Measurements from ENCODE around the gene AXIN2.
"Not testable (repeated sequence)": the region's sequence is repeated elsewhere in the genome, so short reads cannot be mapped to it uniquely, and the experiment has no call there.

Gene AXIN2

GRCh38 chr17:65514082-65514481 is 47.4 kb downstream of the AXIN2 start:
- CTCF ChIA-PET: no interaction called here
- Histone ChIP-seq H3K27me3 (replicated peaks in 2 of 5; ENCODE audit: control insufficient read depth in 4 of 5, insufficient read depth in 5 of 5, low read length in 4 of 5) (peaks cover 0 to 24% (median 6%) of the 10 kb centered on the region in 5 experiments), H3K36me3 (ENCODE audit: control insufficient read depth in 4 of 4, insufficient read depth in 4 of 4, low read length in 3 of 4) (no peaks in the 10 kb centered on the region), H3K4me1 (ENCODE audit: control extremely low read depth in 1 of 4, control insufficient read depth in 4 of 4, insufficient read depth in 4 of 4, low read length in 3 of 4) (no peaks in the 10 kb centered on the region), H3K9me3 (ENCODE audit: control extremely low read depth in 1 of 5, control insufficient read depth in 4 of 5, insufficient read depth in 2 of 5, low read depth in 1 of 5, low read length in 4 of 5) (no peaks in the 10 kb centered on the region), H3K27ac (ENCODE audit: insufficient read depth in 1 of 2, low read depth in 1 of 2, low read length in 2 of 2, poor library complexity in 1 of 2, severe bottlenecking in 2 of 2) (no peak overlapping the region), H3K4me3 (ENCODE audit: control insufficient read depth in 1 of 7, extremely low read depth in 1 of 7, insufficient read depth in 4 of 7, low read depth in 2 of 7, low read length in 6 of 7) (no peak overlapping the region)
- 84% methylated on average over 7 of the region's 8 CpGs for WGBS (ENCODE audit: insufficient coverage)
- POLR2A ChIA-PET: no interaction called here
- DNase-seq: no peak

- Histone ChIP-seq H3K27ac (ENCODE audit: insufficient read depth in 1 of 2, low read depth in 1 of 2, low read length in 2 of 2, poor library complexity in 1 of 2, severe bottlenecking in 2 of 2) (no peak overlapping the region), H3K9me3 (ENCODE audit: control extremely low read depth in 1 of 5, control insufficient read depth in 4 of 5, insufficient read depth in 2 of 5, low read depth in 1 of 5, low read length in 4 of 5) (no peaks in the 10 kb centered on the region), H3K36me3 (ENCODE audit: control insufficient read depth in 4 of 4, insufficient read depth in 4 of 4, low read length in 3 of 4) (no peaks in the 10 kb centered on the region), H3K27me3 (replicated peaks in 2 of 5; ENCODE audit: control insufficient read depth in 4 of 5, insufficient read depth in 5 of 5, low read length in 4 of 5) (peaks cover 0 to 10% (median 2%) of the 10 kb centered on the region in 5 experiments), H3K4me1 (ENCODE audit: control extremely low read depth in 1 of 4, control insufficient read depth in 4 of 4, insufficient read depth in 4 of 4, low read length in 3 of 4) (no peaks in the 10 kb centered on the region), H3K4me3 (ENCODE audit: control insufficient read depth in 1 of 7, extremely low read depth in 1 of 7, insufficient read depth in 4 of 7, low read depth in 2 of 7, low read length in 6 of 7) (no peak overlapping the region)
- no peak for DNase-seq
- ChIA-PET POLR2A (no interaction called here), CTCF (no interaction called here)
- WGBS (ENCODE audit: insufficient coverage): 100% methylated on average over 2 of the region's 3 CpGs
Observed at GRCh38 chr17:65511316-65511715, 50.1 kb downstream of the AXIN2 start.

- 80% methylated on average over 1 of the region's 2 CpGs for whole genome bisulfite sequencing (ENCODE audit: insufficient coverage)
- DNase-seq: no peak
Observed at GRCh38 chr17:65509032-65509431, 52.4 kb downstream of the AXIN2 start.

GRCh38 chr17:65504673-65505072 is 56.8 kb downstream of the AXIN2 start:
- H3K4me3 ChIP-seq (ENCODE audit: control insufficient read depth in 1 of 7, extremely low read depth in 1 of 7, insufficient read depth in 4 of 7, low read depth in 2 of 7, low read length in 6 of 7); CTCF ChIA-PET; H3K27ac ChIP-seq (ENCODE audit: insufficient read depth in 1 of 2, low read depth in 1 of 2, low read length in 2 of 2, poor library complexity in 1 of 2, severe bottlenecking in 2 of 2); DNase-seq; H3K27me3 ChIP-seq (replicated peaks in 2 of 5; ENCODE audit: control insufficient read depth in 4 of 5, insufficient read depth in 5 of 5, low read length in 4 of 5); POLR2A ChIA-PET; H3K4me1 ChIP-seq (ENCODE audit: control extremely low read depth in 1 of 4, control insufficient read depth in 4 of 4, insufficient read depth in 4 of 4, low read length in 3 of 4); H3K36me3 ChIP-seq (ENCODE audit: control insufficient read depth in 4 of 4, insufficient read depth in 4 of 4, low read length in 3 of 4); H3K9me3 ChIP-seq (ENCODE audit: control extremely low read depth in 1 of 5, control insufficient read depth in 4 of 5, insufficient read depth in 2 of 5, low read depth in 1 of 5, low read length in 4 of 5): not testable (repeated sequence)
- 100% methylated on average over 1 of the region's 6 CpGs for WGBS (ENCODE audit: insufficient coverage)

More at GRCh38 chr17:65509032-65509431, 52.4 kb downstream of the AXIN2 start:
- POLR2A ChIA-PET: no interaction called here
- Histone ChIP-seq H3K9me3 (ENCODE audit: control extremely low read depth in 1 of 5, control insufficient read depth in 4 of 5, insufficient read depth in 2 of 5, low read depth in 1 of 5, low read length in 4 of 5) (no peaks in the 10 kb centered on the region), H3K27ac (ENCODE audit: insufficient read depth in 1 of 2, low read depth in 1 of 2, low read length in 2 of 2, poor library complexity in 1 of 2, severe bottlenecking in 2 of 2) (no peak overlapping the region), H3K27me3 (replicated peaks in 2 of 5; ENCODE audit: control insufficient read depth in 4 of 5, insufficient read depth in 5 of 5, low read length in 4 of 5) (no peaks in the 10 kb centered on the region), H3K36me3 (ENCODE audit: control insufficient read depth in 4 of 4, insufficient read depth in 4 of 4, low read length in 3 of 4) (no peaks in the 10 kb centered on the region), H3K4me1 (ENCODE audit: control extremely low read depth in 1 of 4, control insufficient read depth in 4 of 4, insufficient read depth in 4 of 4, low read length in 3 of 4) (no peaks in the 10 kb centered on the region), H3K4me3 (ENCODE audit: control insufficient read depth in 1 of 7, extremely low read depth in 1 of 7, insufficient read depth in 4 of 7, low read depth in 2 of 7, low read length in 6 of 7) (no peak overlapping the region)
- CTCF ChIA-PET: no interaction called here

- CTCF ChIA-PET: no interaction called here
- Histone ChIP-seq H3K9me3 (ENCODE audit: control extremely low read depth in 1 of 5, control insufficient read depth in 4 of 5, insufficient read depth in 2 of 5, low read depth in 1 of 5, low read length in 4 of 5) (no peaks in the 10 kb centered on the region), H3K4me3 (ENCODE audit: control insufficient read depth in 1 of 7, extremely low read depth in 1 of 7, insufficient read depth in 4 of 7, low read depth in 2 of 7, low read length in 6 of 7) (no peak overlapping the region), H3K4me1 (ENCODE audit: control extremely low read depth in 1 of 4, control insufficient read depth in 4 of 4, insufficient read depth in 4 of 4, low read length in 3 of 4) (no peaks in the 10 kb centered on the region), H3K27me3 (replicated peaks in 2 of 5; ENCODE audit: control insufficient read depth in 4 of 5, insufficient read depth in 5 of 5, low read length in 4 of 5) (peaks cover 0 to 7% (median 0%) of the 10 kb centered on the region in 5 experiments), H3K27ac (ENCODE audit: insufficient read depth in 1 of 2, low read depth in 1 of 2, low read length in 2 of 2, poor library complexity in 1 of 2, severe bottlenecking in 2 of 2) (no peak overlapping the region), H3K36me3 (ENCODE audit: control insufficient read depth in 4 of 4, insufficient read depth in 4 of 4, low read length in 3 of 4) (no peaks in the 10 kb centered on the region)
- POLR2A ChIA-PET: no interaction called here
- 81% methylated on average over 8 of the region's 9 CpGs for WGBS (ENCODE audit: insufficient coverage)
- DNase-seq: no peak
Observed at GRCh38 chr17:65504141-65504540, 57.3 kb downstream of the AXIN2 start.

GRCh38 chr17:65503557-65503956 is 57.9 kb downstream of the AXIN2 start:
- Histone ChIP-seq H3K9me3 (ENCODE audit: control extremely low read depth in 1 of 5, control insufficient read depth in 4 of 5, insufficient read depth in 2 of 5, low read depth in 1 of 5, low read length in 4 of 5) (no peaks in the 10 kb centered on the region), H3K4me3 (ENCODE audit: control insufficient read depth in 1 of 7, extremely low read depth in 1 of 7, insufficient read depth in 4 of 7, low read depth in 2 of 7, low read length in 6 of 7) (no peak overlapping the region), H3K27me3 (replicated peaks in 2 of 5; ENCODE audit: control insufficient read depth in 4 of 5, insufficient read depth in 5 of 5, low read length in 4 of 5) (peaks cover 0 to 13% (median 0%) of the 10 kb centered on the region in 5 experiments), H3K4me1 (ENCODE audit: control extremely low read depth in 1 of 4, control insufficient read depth in 4 of 4, insufficient read depth in 4 of 4, low read length in 3 of 4) (no peaks in the 10 kb centered on the region), H3K27ac (ENCODE audit: insufficient read depth in 1 of 2, low read depth in 1 of 2, low read length in 2 of 2, poor library complexity in 1 of 2, severe bottlenecking in 2 of 2) (no peak overlapping the region), H3K36me3 (ENCODE audit: control insufficient read depth in 4 of 4, insufficient read depth in 4 of 4, low read length in 3 of 4) (no peaks in the 10 kb centered on the region)
- ChIA-PET POLR2A (no interaction called here), CTCF (no interaction called here)
- no peak for DNase-seq
- 89% methylated on average over 9 of the region's 9 CpGs for WGBS (ENCODE audit: insufficient coverage)

GRCh38 chr17:65498816-65499215 is 62.6 kb downstream of the AXIN2 start:
- Histone ChIP-seq H3K9me3 (ENCODE audit: control extremely low read depth in 1 of 5, control insufficient read depth in 4 of 5, insufficient read depth in 2 of 5, low read depth in 1 of 5, low read length in 4 of 5) (no peaks in the 10 kb centered on the region), H3K36me3 (ENCODE audit: control insufficient read depth in 4 of 4, insufficient read depth in 4 of 4, low read length in 3 of 4) (no peaks in the 10 kb centered on the region), H3K4me1 (ENCODE audit: control extremely low read depth in 1 of 4, control insufficient read depth in 4 of 4, insufficient read depth in 4 of 4, low read length in 3 of 4) (no peaks in the 10 kb centered on the region), H3K27ac (ENCODE audit: insufficient read depth in 1 of 2, low read depth in 1 of 2, low read length in 2 of 2, poor library complexity in 1 of 2, severe bottlenecking in 2 of 2) (no peak overlapping the region), H3K27me3 (replicated peaks in 2 of 5; ENCODE audit: control insufficient read depth in 4 of 5, insufficient read depth in 5 of 5, low read length in 4 of 5) (peaks cover 0 to 50% (median 11%) of the 10 kb centered on the region in 5 experiments), H3K4me3 (ENCODE audit: control insufficient read depth in 1 of 7, extremely low read depth in 1 of 7, insufficient read depth in 4 of 7, low read depth in 2 of 7, low read length in 6 of 7) (no peak overlapping the region)
- 100% methylated on average over 3 of the region's 4 CpGs for WGBS (ENCODE audit: insufficient coverage)
- ChIA-PET POLR2A (no interaction called here), CTCF (no interaction called here)
- no peak for DNase-seq

Data from common myeloid progenitor, CD34-positive (primary cell).